ENCODE measurements around the gene JUNB.
A peak's percentile ranks its signal among the peaks of the same experiment; 100 is the strongest.

JUNB gene

GRCh38 chr19:12777217-12778016, 13.9 kb upstream of the JUNB start (continued):
- TF ChIP-seq ZNF280C (tag by site-specific recombination; IDR thresholded peaks at IDR 0.05): no peak
- no peak for TF ChIP-seq ZBTB48 (tag by site-specific recombination; IDR thresholded peaks at IDR 0.05)
- no peak for TF ChIP-seq ZNF521 (tag by site-specific recombination; IDR thresholded peaks at IDR 0.05)
- no peak for TF ChIP-seq ZNF18 (tag by site-specific recombination; IDR thresholded peaks at IDR 0.05)
- TF ChIP-seq ZSCAN23 (tag by site-specific recombination; IDR thresholded peaks at IDR 0.05): no peak; the same call in 1 of the 2 replicates
- TF ChIP-seq ZNF366 (tag by site-specific recombination; conservative IDR thresholded peaks at IDR 0.05): no peak
- no peak for TF ChIP-seq ZNF501 (tag by site-specific recombination; IDR thresholded peaks at IDR 0.05)
- TF ChIP-seq KLF10 (tag by site-specific recombination; IDR thresholded peaks at IDR 0.05): no peak
- no peak for TF ChIP-seq ZNF138 (tag by site-specific recombination; IDR thresholded peaks at IDR 0.05; ENCODE audit: borderline replicate concordance)
- TF ChIP-seq ZNF148 (tag by site-specific recombination; IDR thresholded peaks at IDR 0.05; ENCODE audit: borderline replicate concordance): no peak
- no peak for TF ChIP-seq ZNF112 (tag by site-specific recombination; IDR thresholded peaks at IDR 0.05)
- no peak for TF ChIP-seq ZNF114 (tag by site-specific recombination; IDR thresholded peaks at IDR 0.05)
- TF ChIP-seq ZNF704 (tag by site-specific recombination; IDR thresholded peaks at IDR 0.05): no peak
- no peak for TF ChIP-seq ZNF549 (tag by site-specific recombination; IDR thresholded peaks at IDR 0.05)
- no peak for TF ChIP-seq ZNF837 (tag by site-specific recombination; IDR thresholded peaks at IDR 0.05)
- no peak for TF ChIP-seq ZNF239 (tag by site-specific recombination; IDR thresholded peaks at IDR 0.05)
- TF ChIP-seq ZSCAN4 (tag by site-specific recombination; IDR thresholded peaks at IDR 0.05): no peak
- TF ChIP-seq ZNF518A (tag by site-specific recombination; conservative IDR thresholded peaks at IDR 0.05; ENCODE audit: low read depth): no peak; the same call in 1 of the 2 replicates
- TF ChIP-seq ZNF76 (tag by site-specific recombination; IDR thresholded peaks at IDR 0.05; ENCODE audit: borderline replicate concordance, low read depth): peak; percentile 25; the same call in 1 of the 2 replicates
- TF ChIP-seq ZNF747 (tag by site-specific recombination; IDR thresholded peaks at IDR 0.05): no peak
- no peak for TF ChIP-seq ZNF768 (tag by site-specific recombination; IDR thresholded peaks at IDR 0.05)
- peak; percentile 54 for TF ChIP-seq ZNF654 (tag by site-specific recombination; IDR thresholded peaks at IDR 0.05; ENCODE audit: low read depth)
- TF ChIP-seq HIC1 (tag by site-specific recombination; IDR thresholded peaks at IDR 0.05): no peak; the same call in 1 of the 2 replicates

Measured in HEK293 (cell line).